Hepatocyte (in vitro differentiated cells): ENCODE data around the gene PMEPA1.

Source experiments
- EZH2 ChIP-seq: fragments of 200-600 bp; sonication (generic); IDR thresholded peaks from 2 replicates; pipeline ENCODE4 v1.6.1; 2016; ENCODE audit warnings: antibody characterized with exemption, mild to moderate bottlenecking, borderline replicate concordance
- EZH2phosphoT487 ChIP-seq: fragments of 200-600 bp; sonication (generic); IDR thresholded peaks from one replicate; pipeline ENCODE4 v1.6.1; 2018; ENCODE audit warnings: antibody characterized with exemption, mild to moderate bottlenecking, low read depth, moderate library complexity; ENCODE audit not compliant: unreplicated experiment, severe bottlenecking
- TF ChIP-seq, protein P1 (sequence below): fragments of 200-600 bp; sonication (generic); IDR thresholded peaks from 2 replicates; pipeline ENCODE4 v1.5.1; 2016; ENCODE audit warnings: antibody characterized with exemption, mild to moderate bottlenecking; ENCODE audit not compliant: poor library complexity

- TF ChIP-seq EZH2 (no peak), EZH2phosphoT487 (no peak)
- TF ChIP-seq, protein P1, sequence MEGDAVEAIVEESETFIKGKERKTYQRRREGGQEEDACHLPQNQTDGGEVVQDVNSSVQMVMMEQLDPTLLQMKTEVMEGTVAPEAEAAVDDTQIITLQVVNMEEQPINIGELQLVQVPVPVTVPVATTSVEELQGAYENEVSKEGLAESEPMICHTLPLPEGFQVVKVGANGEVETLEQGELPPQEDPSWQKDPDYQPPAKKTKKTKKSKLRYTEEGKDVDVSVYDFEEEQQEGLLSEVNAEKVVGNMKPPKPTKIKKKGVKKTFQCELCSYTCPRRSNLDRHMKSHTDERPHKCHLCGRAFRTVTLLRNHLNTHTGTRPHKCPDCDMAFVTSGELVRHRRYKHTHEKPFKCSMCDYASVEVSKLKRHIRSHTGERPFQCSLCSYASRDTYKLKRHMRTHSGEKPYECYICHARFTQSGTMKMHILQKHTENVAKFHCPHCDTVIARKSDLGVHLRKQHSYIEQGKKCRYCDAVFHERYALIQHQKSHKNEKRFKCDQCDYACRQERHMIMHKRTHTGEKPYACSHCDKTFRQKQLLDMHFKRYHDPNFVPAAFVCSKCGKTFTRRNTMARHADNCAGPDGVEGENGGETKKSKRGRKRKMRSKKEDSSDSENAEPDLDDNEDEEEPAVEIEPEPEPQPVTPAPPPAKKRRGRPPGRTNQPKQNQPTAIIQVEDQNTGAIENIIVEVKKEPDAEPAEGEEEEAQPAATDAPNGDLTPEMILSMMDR: no peak
These were observed 18.9 kb upstream of the PMEPA1 start for GRCh38 chr20:57728762-57729161.
